Neural progenitor cell (in vitro differentiated cells): ENCODE measurements around the gene PARD3B. TPM values are rescaled to one million over a fixed set of nuclear protein-coding genes. Genes with fewer than 3 reads are reported as not detected.

ENCODE experiments used
- DNase-seq: peaks from one replicate; pipeline ENCODE4 v3.0.0-alpha.2; 2016; ENCODE audit warnings: low spot score
- H2AFZ ChIP-seq: fragments of 200-600 bp; sonication (generic); replicated peaks from 2 replicates; pipeline ENCODE4 v1.6.1; 2016; ENCODE audit warnings: antibody characterized with exemption
- H3F3A ChIP-seq: fragments of 200-600 bp; sonication (generic); 2 replicates; pipeline ENCODE4 v1.6.1; 2016; ENCODE audit warnings: antibody characterized with exemption, low read depth
- H3K27ac ChIP-seq: fragments of 200-600 bp; sonication (generic); 2 replicates; pipeline ENCODE4 v1.5.1; 2016; ENCODE audit warnings: mild to moderate bottlenecking
- H3K27me3 ChIP-seq: fragments of 200-600 bp; sonication (generic); 2 replicates; pipeline ENCODE4 v1.6.1; 2016; ENCODE audit warnings: mild to moderate bottlenecking, moderate library complexity
- H3K36me3 ChIP-seq: fragments of 200-600 bp; sonication (generic); 2 replicates; pipeline ENCODE4 v1.5.1; 2016
- H3K4me1 ChIP-seq: fragments of 200-600 bp; sonication (generic); 2 replicates; pipeline ENCODE4 v1.6.1; 2016; ENCODE audit warnings: mixed run types
- H3K4me2 ChIP-seq: fragments of 200-600 bp; sonication (generic); 2 replicates; pipeline ENCODE4 v1.6.1; 2016
- H3K4me3 ChIP-seq: fragments of 200-600 bp; sonication (generic); 2 replicates; pipeline ENCODE4 v1.5.1; 2016
- H3K79me2 ChIP-seq: fragments of 200-600 bp; sonication (generic); 2 replicates; pipeline ENCODE4 v1.6.1; 2016; ENCODE audit warnings: low read depth
- H3K9ac ChIP-seq: fragments of 200-600 bp; sonication (generic); 2 replicates; pipeline ENCODE4 v1.6.1; 2016
- H3K9me3 ChIP-seq: fragments of 200-600 bp; sonication (generic); 2 replicates; pipeline ENCODE4 v1.5.1; 2016; ENCODE audit warnings: low read depth
- H4K20me1 ChIP-seq: fragments of 200-600 bp; sonication (generic); 2 replicates; pipeline ENCODE4 v1.6.1; 2016; ENCODE audit warnings: low read depth
- H3K27ac Mint-ChIP-seq: 3 replicates; pipeline ENCODE4 v1.8.0; 2021; ENCODE audit warnings: mixed read lengths
- H3K27me3 Mint-ChIP-seq: 2 replicates; pipeline ENCODE4 v1.8.0; 2022; ENCODE audit warnings: low read depth, mild to moderate bottlenecking, inconsistent platforms, moderate library complexity, mixed read lengths; ENCODE audit not compliant: insufficient read depth
- H3K36me3 Mint-ChIP-seq: 3 replicates; pipeline ENCODE4 v1.8.0; 2021; ENCODE audit warnings: mixed read lengths
- H3K4me1 Mint-ChIP-seq: 3 replicates; pipeline ENCODE4 v1.8.0; 2021; ENCODE audit warnings: mixed read lengths
- H3K4me3 Mint-ChIP-seq: 3 replicates; pipeline ENCODE4 v1.8.0; 2021; ENCODE audit warnings: mild to moderate bottlenecking, moderate library complexity, mixed read lengths
- H3K9me3 Mint-ChIP-seq: 3 replicates; pipeline ENCODE4 v1.8.0; 2020; ENCODE audit warnings: mixed read lengths
- CTCF ChIP-seq: fragments of 200-600 bp; sonication (generic); IDR thresholded peaks from 2 replicates; pipeline ENCODE4 v1.5.1; 2017; ENCODE audit warnings: antibody characterized with exemption, mild to moderate bottlenecking
- EZH2 ChIP-seq: fragments of 200-600 bp; sonication (generic); IDR thresholded peaks from 2 replicates; pipeline ENCODE4 v1.6.1; 2017; ENCODE audit warnings: antibody characterized with exemption, mild to moderate bottlenecking, moderate library complexity
- EZH2phosphoT487 ChIP-seq: fragments of 200-600 bp; sonication (generic); IDR thresholded peaks from 2 replicates; pipeline ENCODE4 v1.6.1; 2017; ENCODE audit warnings: antibody characterized with exemption
- total RNA-seq: library from RNA; depleted of rRNA; stranded (reverse); fragments of >200 nt; gene quantifications from 2 replicates; pipeline ENCODE4 v1.2.3, GENCODE V29; 2015; ENCODE audit warnings: low replicate concordance

Gene PARD3B
- total RNA-seq, 1 donor from 2014 or later = 8.4 TPM

- Histone ChIP-seq H3F3A (no peaks in the 10 kb centered on the region), H3K4me1 (no peaks in the 10 kb centered on the region), H3K4me3 (no peak overlapping the region), H3K27me3 (no peaks in the 10 kb centered on the region), H3K27ac (no peak overlapping the region), H3K9me3 (no peaks in the 10 kb centered on the region), H2AFZ (no peak overlapping the region), H3K4me2 (no peak overlapping the region), H4K20me1 (no peaks in the 10 kb centered on the region), H3K9ac (no peak overlapping the region), H3K36me3 (no peaks in the 10 kb centered on the region), H3K79me2 (no peaks in the 10 kb centered on the region)
- no peak for DNase-seq
- Mint-ChIP-seq H3K27ac (no peak overlapping the region), H3K27me3 (no peaks in the 10 kb centered on the region), H3K9me3 (no peaks in the 10 kb centered on the region), H3K4me1 (no peaks in the 10 kb centered on the region), H3K4me3 (no peak overlapping the region), H3K36me3 (no peaks in the 10 kb centered on the region)
- TF ChIP-seq EZH2phosphoT487 (no peak), CTCF (no peak), EZH2 (no peak)
Observed at GRCh38 chr2:204687776-204688175, 142.5 kb downstream of the PARD3B start.

- Mint-ChIP-seq H3K4me1 (no peaks in the 10 kb centered on the region), H3K4me3 (no peak overlapping the region), H3K27me3 (no peaks in the 10 kb centered on the region), H3K9me3 (no peaks in the 10 kb centered on the region), H3K36me3 (no peaks in the 10 kb centered on the region), H3K27ac (no peak overlapping the region)
- no peaks in the 10 kb centered on the region for H4K20me1 ChIP-seq
- no peak overlapping the region for H3K9ac ChIP-seq
- no peak overlapping the region for H3K4me3 ChIP-seq
- no peaks in the 10 kb centered on the region for H3K27me3 ChIP-seq
- no peaks in the 10 kb centered on the region for H3K4me1 ChIP-seq
- H2AFZ ChIP-seq = no peak overlapping the region
- TF ChIP-seq CTCF (peak; percentile 91), EZH2phosphoT487 (no peak), EZH2 (no peak)
- peak; percentile 81 for DNase-seq
- no peaks in the 10 kb centered on the region for H3K9me3 ChIP-seq
- H3K36me3 ChIP-seq = no peaks in the 10 kb centered on the region
- no peaks in the 10 kb centered on the region for H3F3A ChIP-seq
- no peak overlapping the region for H3K27ac ChIP-seq
- H3K79me2 ChIP-seq = no peaks in the 10 kb centered on the region
- no peak overlapping the region for H3K4me2 ChIP-seq
Observed at GRCh38 chr2:204691911-204692510, 146.7 kb downstream of the PARD3B start.

GRCh38 chr2:204692790-204693189 is 147.5 kb downstream of the PARD3B start:
- Histone ChIP-seq H3K79me2 (no peaks in the 10 kb centered on the region), H3F3A (no peaks in the 10 kb centered on the region), H3K4me3 (no peak overlapping the region), H3K36me3 (no peaks in the 10 kb centered on the region), H2AFZ (no peak overlapping the region), H3K9ac (no peak overlapping the region), H4K20me1 (no peaks in the 10 kb centered on the region), H3K9me3 (no peaks in the 10 kb centered on the region), H3K4me1 (no peaks in the 10 kb centered on the region), H3K27me3 (no peaks in the 10 kb centered on the region), H3K27ac (no peak overlapping the region), H3K4me2 (no peak overlapping the region)
- H3K4me3 Mint-ChIP-seq = no peak overlapping the region
- no peak overlapping the region for H3K27ac Mint-ChIP-seq
- H3K9me3 Mint-ChIP-seq = no peaks in the 10 kb centered on the region
- no peak for TF ChIP-seq EZH2
- TF ChIP-seq EZH2phosphoT487 = no peak
- no peak for TF ChIP-seq CTCF
- no peaks in the 10 kb centered on the region for H3K27me3 Mint-ChIP-seq
- DNase-seq = no peak
- H3K36me3 Mint-ChIP-seq = no peaks in the 10 kb centered on the region
- H3K4me1 Mint-ChIP-seq = no peaks in the 10 kb centered on the region
